NCI-H748 treated with DMSO at 0.1 percent for 48 hours (cell line): ENCODE results near the gene UCN2.
"Not testable (repeated sequence)": the region's sequence is repeated elsewhere in the genome, so short reads cannot be mapped to it uniquely, and the experiment has no call there.

Experiments
- DNase-seq: peaks from one replicate; lab custom pipeline; 2025; lab: John Stamatoyannopoulos, UW

UCN2 gene

DNA sequence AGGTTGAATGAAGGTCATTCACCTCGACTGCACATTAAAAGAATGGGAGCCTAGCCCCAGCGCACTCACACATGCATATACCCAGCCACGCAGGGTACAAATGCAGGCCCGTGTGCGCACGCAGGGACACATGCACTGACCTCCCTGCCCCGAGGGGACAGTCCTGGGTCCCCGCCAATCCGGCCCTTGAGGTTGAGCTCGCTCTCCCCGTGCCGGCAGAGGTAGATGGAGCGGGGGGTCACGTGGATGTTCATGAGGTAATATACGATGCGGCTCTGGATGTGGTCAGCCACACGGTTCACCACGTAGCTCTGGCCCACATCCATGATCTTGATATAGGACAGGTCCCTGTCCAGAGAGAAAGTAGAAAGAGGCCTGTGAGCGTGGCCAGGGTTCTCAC, 27.5 kb downstream of the UCN2 start:
- DNase-seq = no peak

DNA sequence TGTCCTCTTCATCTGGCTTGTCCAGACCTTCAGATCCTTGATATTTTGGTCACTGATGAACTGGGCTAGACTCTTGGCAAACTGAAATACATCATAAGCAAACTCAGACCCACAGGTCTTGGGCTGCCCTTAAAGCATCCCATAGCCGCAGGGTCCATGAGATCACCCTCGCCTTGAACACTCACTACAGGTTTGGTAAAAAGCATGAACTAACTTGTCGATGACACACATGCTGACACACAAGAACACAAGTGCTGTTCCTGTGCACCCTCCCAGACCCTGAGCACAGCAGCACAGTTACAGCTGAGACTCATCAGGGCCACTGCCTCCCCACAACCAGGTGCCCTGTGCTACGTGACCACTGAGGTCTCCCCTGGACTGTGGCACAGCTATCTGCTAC, 28.0 kb downstream of the UCN2 start:
- no peak for DNase-seq

DNA sequence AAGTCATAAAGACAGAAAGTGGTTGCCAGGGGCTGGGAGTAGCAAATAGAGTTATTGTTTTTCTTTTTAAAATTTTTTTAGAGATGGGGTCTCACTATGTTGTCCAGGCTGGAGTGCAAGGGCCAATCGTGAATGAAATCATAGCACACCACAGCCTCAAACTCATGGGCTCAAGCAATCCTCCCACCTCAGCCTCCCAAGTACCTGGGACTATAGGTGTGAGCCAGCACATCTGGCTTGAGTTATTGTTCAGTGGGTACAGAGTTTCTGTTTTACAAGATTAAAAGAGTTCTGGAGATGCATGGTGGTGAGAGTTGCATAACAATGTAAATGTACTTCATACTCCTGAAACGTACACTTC, 30.6 kb downstream of the UCN2 start:
- no peak for DNase-seq

DNA sequence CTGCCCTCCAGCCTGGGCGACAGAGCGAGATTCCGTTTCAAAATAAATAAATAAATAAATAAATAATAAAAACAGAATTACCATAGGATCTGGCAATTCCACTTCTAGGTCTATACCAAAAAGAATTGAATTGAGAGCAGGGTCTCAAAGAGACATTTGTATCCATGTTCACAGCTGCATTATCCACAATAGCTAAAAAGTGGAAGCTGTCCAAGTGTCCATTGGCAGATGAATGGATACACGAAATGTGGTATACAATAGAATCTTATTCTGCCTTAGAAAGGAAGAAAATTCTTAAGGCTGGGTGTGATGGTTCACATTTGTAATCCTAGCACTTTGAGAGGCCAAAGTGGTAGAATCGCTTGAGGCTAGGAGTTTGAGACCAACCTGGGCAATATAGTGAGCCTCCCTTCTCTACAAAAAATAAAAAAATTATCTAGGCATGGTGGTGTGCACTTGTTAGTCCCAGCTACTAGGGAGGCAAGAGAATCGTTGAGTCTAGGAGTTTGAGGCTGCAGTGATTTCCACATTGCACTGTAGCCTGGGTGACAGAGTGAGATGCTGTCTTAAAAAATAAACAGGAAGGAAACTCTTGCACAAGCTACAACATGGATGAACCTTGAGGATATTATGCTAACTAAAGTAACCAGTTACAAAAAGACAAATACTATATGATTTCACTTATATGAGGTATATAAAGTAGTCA, 31.2 kb downstream of the UCN2 start:
- no peak for DNase-seq

DNA sequence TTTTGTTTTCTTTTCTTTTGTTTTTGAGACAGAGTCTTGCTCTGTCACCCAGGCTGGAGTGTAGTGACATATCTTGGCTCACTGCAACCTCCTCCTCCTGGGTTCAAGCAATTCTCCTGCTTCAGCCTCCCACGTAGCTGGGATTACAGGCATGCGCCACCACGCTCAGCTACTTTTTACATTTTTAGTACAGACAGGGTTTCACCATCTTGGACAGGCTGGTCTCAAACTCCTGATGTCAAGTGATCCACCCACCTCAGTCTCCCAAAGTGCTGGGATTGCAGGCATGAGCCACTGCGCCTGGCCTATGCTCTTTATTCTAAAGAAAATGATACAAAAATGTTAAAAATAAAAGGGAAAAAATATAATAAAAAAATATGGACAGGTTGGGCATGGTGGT, 32.9 kb downstream of the UCN2 start:
- not testable (repeated sequence) for DNase-seq

DNA sequence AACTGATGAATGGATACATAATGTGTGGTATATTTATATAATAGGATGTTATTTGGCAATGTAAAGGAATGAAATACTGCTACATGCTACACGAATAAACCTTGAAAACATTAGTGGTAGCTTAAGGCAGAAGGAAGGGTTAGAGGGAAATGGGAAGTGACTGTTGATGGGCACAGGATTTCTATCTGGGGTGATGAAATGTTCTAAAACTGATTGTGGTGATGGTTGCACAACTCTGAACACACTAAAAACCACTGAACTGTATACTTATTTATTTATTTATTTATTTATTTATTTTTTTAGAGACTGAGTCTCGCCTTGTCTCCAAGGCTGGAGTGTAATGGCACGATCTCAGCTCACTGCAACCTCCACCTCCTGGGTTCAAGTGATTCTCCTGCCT, 34.8 kb downstream of the UCN2 start:
- no peak for DNase-seq

DNA sequence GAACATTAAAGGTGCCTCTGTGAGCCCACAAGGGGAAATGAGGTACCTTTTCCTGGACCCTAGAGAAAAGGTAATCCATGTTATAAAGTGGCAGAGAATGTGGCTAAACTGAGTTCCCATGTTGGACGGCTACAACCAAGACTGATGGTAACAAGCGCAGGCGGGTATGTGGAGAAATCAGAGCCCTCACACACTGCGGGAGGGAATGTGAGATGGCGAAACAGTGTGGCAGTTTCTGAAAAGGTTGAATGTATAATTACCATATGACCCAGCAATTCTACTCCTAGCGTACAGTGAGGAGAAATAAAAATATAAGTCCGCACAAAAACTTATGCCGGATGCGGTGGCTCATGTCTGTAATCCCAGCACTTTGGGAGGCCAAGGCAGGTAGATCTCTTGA, 35.5 kb downstream of the UCN2 start:
- DNase-seq = no peak

DNA sequence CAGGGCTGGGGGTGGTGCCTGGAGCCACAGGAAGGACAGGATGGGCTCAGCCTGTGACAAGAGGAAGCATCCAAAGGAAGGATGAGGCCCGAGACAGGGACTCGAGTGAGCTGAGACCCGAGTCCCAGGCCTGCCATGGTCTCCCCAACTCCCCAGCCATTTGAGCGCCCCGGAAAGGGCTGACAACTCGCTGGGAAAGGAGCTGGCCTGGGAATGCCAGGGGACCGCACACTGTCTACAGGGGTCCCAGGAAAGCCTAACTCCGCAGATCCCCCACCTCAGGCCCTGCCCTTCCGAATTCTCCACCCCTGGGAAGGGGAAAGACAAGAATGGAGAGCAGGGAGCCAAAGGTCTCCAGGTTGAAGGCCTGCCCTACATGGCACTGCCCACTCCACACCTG, 38.6 kb downstream of the UCN2 start:
- DNase-seq = no peak

DNA sequence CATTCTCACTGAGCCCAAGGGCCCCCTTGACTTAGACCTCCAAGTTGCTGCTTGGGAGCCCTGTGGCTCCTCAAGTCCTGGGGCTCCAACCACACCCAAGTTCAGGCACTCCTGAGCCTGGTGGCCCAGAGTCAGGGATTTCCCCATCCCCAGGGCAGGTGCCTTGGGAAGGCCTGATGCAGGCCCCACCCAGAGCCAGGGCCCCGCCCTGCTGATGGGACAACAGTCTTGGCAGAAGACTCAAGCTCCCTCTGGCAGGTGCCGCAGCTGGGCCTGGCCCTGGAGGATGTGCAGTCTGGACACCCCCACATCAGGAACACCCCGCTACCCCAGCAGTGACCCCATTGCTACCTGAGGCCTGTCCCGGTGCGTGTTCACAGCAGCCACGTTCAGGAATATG, 41.9 kb downstream of the UCN2 start:
- DNase-seq = no peak

DNA sequence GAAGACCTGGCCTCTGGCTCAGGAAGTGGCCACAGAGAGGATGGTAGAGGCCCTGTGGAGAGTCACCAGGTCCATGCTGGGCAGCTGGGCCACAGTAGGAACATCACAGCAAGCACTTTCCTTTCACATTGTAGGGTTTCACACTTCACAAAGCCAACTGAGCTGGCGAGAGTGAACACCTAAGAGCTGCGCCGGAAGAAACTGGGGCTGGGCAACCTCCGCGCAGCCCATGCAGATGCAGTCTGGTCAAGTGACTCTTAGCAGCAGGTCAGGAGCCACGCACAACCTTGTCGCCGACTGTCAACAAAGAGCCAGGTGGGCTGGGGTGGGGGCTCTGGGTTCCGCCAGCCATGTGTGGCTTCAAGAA, 44.3 kb downstream of the UCN2 start:
- DNase-seq = no peak

DNA sequence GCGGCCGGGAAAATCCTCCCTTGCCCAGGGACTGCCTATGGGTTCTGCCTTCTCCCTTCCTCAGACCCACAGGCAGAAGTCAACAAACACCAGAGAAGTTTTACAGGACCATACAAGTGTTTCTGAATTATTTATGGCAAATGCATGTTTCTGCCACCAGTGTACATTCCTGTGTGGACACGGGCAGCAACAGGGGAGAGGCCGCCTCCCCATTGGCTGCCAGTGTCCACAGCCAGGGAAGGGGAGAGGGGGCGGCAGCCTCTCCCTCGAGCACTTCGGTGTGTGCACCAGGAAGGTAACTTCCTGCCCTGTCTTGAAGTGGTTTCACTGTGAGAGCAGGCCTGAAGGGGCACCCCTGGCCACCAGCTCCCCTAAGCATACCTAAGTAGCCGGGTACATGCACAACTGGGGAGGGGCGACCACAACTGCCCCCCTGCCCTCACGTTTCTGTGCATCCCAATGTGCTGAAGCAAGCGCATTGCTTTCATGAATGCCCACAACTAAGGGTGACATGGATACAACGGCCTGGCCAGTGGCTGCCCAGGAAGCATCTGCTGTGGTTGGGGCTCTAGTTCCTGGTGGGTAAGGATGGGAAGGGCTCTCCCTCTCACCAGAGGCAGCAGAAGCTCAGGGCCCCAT, 44.8 kb downstream of the UCN2 start:
- DNase-seq = no peak

DNA sequence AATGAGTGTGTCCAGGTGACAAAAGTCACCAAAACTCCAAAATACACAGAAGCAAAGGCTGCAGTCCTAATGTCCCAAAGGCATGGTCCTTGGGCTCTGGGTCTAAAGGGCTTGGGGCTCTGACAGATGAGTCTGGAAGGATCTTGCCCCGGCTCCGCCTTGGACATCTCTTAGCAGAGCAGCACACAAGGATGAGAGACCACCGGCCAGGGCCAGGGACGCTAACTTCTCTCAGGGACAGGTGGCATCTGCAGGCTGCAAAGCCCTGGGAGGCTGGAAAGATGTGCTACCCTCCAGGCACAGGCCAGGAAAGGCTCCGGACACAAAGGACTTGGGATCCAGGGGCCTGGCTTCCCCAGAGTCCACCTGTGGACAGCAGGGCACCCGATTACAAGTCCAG, 45.5 kb downstream of the UCN2 start:
- no peak for DNase-seq

DNA sequence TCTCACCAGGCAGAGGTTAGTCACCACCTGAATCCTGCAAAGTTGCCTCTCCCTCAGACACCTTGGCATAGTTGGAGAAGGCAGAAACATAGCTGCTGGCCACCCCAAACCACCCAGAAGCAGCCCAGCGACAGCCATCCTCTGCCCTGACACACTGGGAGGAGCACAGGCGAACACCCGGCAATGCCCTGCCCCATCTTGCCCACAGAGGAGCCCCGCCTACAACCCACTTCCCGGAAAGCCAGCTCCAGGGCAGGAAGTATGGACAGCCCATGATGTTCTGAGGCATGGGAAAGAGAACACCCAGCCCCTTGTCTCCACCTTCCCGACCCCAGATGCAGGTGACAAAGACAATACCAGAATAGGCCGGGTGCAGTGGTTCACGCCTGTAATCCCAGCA, 47.0 kb downstream of the UCN2 start:
- no peak for DNase-seq

DNA sequence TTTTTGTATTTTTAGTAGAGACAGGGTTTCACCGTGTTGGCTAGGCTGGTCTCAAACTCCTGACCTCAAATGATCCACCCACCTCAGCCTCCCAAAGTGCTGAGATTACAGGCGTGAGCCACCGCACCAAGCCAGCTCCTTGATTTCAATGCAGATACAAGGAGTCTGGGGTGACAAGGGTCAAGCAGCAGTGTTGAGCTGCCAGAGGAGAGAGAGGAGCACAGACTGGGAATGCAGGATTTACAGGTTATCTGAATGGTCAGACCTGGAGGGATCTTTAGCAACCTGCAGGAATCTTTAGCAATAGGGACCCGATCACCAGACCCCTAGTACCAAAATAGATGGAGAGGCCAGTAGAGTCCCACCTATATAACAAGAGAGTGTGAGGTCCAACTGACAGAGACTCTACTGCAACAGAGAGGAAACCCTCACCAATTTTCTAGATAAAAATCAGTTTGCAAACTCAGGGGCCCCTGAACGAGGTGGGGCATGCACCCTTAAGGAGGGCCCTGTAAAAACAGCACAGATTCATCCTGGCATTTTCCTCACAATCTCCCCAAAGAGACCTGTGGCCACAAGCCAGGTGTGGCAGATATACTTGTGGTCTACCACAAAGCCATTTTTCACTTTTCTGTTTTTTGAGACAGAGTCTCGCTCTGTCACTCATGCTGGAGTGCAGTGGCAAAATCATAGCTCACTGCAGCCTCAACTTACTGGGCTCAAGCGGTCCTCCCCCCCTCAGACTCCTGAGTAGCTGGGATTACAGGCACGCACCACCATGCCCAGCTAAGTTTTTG, 49.0 kb downstream of the UCN2 start:
- DNase-seq = no peak
